Measurements from ENCODE around the gene ADARB2.
A peak's percentile ranks its signal among the peaks of the same experiment; 100 is the strongest.

Gene ADARB2

DNA sequence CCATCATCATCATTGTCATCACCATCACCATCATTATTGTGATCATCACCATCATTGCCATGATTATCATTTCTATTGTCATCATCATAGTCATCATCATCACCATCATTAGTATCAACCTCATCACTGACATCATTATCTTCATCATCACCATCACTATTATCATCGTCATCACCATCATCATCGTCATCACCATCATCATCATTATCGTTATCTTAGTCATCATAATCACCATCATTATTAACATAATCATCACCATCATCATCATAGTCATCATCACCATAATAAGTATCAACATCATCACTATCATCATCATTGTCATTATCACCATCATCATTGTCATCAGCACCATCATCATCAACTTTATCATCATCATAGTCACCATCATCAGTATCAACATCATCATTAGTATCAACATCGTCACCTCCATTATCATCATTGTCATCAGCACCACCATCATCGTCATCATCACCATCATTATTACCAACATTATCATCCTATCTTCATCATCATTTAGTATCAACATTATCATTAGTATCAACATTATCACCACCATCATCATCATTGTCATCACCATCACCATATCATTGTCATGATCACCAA, 241.3 kb downstream of the ADARB2 start:
- no peak for DNase-seq
- ATAC-seq: no peak

GRCh38 chr10:1492641-1493040, 244.7 kb downstream of the ADARB2 start:
- ATAC-seq (no peak), DNase-seq (no peak)

- no peak for ATAC-seq
- no peak for DNase-seq
Observed at GRCh38 chr10:1491901-1492300, 245.4 kb downstream of the ADARB2 start.

DNA sequence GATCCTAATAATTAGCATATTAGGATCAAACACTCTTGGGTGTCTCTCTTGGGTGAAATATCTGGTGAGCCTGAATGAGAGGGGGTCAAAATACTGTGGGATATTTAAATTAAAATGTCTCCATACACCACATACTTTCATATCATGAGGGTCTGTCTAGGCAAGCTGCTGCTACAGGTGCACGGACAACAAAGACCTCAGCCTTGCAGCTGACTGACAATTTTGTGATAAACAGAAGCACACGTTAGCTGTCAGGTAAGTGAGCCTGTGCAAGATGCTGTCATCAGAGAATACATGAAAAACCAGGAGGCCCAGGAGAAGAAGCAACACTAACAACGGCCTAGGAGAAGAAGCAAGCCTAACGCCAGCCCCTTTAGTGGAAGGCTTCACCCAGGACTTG, 247.5 kb downstream of the ADARB2 start:
- ATAC-seq (no peak), DNase-seq (no peak)

- ATAC-seq (peak; percentile 19), DNase-seq (peak; percentile 19)
Observed at GRCh38 chr10:1488970-1489548, 248.3 kb downstream of the ADARB2 start.

DNA sequence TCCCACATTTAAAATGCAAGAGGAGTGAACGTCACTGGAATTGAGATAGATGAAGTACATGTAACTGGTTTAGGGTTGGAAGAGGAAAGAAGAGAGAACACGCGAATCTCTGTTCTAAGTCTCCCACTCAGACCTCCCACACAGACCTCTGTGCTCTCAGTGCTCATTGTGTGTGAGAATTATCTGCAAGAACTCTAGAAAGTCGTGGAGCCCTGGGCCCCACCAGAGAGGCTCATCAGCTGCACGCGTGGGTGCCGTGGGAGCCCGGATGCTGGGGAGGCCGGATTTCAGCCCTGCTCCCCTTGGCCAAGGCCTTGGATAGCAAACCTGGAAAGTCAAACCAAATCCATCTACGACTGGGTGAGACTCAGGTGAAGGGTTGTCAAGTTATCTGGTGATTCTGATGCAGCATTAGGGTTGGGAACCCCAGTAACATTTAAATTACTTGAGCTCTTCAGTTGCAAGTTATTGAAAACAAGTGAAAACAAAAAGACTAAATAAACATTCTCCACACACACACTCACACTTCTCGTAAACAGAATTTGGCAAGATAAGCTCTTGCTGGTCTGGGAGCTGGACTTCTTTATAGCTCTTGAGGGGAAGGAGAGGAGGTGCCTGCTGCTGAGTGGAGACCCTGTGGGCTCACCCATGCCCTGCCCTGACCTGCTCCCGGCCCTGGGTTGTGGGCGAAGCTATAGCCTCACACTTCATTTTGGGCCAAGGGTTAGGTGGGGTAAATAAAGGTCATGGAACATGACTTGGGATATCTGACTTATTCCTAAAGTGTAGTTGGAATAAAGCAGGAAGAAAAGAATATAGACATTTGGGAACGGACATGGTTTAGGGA, 250.3 kb downstream of the ADARB2 start:
- DNase-seq (no peak), ATAC-seq (no peak)

DNA sequence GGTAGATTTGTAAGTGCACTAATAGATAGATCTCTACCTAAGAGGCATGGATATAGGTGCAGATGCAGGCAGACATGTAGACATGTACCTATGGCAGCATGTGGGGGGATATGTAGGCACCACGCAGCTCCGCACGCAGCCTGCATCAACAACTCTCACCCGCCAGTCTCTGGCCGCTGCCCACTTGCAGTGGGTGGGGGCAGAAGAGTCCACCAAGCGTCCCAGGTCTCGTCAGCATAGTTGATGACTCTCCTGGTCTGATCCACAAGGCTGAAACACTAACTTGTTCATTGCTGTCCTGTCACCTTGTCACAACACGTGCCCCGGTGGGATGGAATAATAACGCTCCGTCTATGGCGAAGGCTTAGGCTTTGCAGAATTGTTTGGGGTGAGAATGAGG, 252.0 kb downstream of the ADARB2 start:
- ATAC-seq (no peak), DNase-seq (no peak)

DNA sequence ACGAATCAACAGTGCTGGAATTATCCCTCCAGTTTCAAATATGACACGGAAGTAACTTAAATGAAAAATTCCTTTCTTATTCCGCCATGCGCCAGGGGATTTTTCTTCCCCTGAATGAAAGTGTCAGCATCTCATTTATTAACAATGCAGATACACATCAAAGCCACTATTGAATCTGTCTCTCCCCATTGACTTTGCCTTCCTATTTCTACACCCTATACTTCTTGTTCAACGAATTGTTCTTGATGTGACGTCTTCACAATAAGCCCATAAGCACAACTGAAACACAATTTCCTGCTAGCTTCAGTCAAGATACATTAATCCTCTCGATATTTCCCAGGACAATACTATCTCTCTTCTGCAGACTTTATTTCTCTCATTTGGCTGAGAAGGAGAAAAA, 253.5 kb downstream of the ADARB2 start:
- DNase-seq (no peak), ATAC-seq (no peak)

GRCh38 chr10:1483246-1483645, 254.1 kb downstream of the ADARB2 start:
- DNase-seq: no peak
- ATAC-seq: no peak

DNA sequence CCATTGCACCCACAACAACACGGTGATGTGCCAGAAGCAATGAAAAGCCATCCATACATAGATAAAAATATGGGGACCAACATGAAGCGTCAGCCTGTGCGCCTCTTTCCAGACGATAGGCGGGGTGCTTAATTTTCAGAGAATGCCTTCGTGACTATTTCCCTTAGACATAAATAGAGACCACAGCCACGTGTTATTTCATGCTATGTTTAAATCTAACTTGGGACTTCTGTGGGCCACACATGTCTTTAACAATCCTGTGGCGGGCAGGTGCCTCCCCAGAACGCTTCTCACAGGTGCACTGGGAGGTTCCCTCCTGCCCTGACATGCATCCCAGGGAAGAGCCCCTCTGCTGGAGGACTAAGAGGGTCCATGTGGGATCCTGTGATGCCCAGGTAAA, 259.7 kb downstream of the ADARB2 start:
- ATAC-seq (no peak), DNase-seq (no peak)

DNA sequence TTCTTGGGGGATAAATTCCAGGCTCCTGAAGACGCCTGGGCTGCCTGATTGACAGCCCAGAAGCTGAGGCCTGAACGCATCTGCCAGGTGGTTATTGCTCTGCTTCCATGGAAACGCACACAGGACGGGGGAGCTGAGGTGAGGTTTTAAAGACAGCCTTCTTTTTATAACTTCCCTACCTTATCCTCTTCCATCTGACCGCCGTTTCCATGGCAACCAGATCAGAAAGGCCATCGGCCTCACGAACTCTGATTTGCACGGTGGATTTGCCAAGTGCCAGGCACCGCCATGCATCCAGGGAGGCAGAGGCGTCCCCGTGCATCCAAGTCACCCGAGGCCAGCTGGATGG, 260.9 kb downstream of the ADARB2 start:
- ATAC-seq (no peak), DNase-seq (no peak)

DNA sequence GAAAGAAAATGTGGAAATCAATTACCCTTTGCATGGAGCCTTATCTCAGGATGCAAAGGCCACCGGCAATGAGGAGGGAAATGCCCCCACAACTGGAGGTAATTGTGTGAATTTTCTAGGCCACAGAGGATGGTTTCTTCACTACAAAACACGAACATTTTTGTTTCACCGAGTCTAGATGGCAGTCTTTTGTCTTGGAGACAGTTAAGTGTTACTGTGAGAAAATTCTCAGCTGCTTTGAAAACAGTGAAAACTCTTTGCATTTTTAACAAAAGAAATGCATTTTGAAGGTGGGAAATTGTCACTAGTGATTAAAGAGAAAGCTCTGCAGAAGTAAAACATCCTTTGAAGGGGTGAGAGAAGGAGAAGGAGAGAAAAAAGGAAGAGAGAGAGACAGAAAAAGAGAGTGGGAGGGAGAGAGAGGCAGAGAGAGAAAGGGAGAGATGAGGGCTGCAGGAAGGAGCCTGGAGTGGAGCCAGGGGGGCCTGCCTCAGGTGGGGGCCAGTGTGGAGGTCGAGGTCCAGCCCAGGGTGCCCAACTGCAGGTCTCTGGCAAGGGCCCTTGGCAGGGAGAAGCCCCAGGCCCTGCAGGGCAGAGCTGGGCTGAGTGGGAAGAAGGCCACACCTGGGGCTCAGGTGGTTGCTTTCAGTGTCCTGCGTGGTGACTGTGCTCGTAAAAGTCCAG, 261.4 kb downstream of the ADARB2 start:
- ATAC-seq (no peak), DNase-seq (no peak)

- ATAC-seq (no peak), DNase-seq (no peak)
Observed at GRCh38 chr10:1475098-1475591, 262.2 kb downstream of the ADARB2 start.

DNA sequence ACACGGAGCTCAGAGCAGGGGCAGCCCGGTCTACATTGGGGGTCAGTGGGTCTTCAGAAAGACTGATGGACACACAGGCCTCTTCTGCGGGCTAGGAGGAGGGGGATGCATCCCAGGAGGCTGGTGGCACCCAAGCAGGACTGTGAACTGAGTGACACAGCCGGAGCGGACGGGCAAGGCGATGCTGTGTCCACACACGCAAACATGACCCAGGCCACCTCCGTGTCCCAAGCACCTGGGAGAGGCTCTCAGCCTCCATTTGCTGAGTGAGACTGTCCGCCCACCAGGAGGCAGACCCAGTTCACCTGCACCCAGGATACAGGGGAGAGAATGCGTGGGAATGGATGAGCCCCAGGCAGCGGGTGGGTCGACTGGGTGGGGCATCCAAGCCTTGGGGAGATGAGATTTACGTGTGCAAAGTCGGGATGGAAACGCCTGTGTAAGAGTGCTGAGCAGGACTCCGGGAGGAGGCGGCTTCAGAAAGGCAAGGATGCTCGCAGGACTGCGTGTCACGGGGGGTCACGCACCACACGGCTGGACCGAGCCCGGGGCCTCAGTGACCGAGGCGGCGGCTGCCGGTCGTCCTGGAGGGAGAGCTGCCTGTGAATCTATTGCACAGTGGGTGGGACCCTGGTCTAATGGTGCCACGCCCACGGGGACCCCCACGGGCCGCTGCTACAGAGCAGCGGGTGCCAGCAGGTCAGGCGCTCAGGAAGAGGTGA, 262.8 kb downstream of the ADARB2 start:
- DNase-seq (no peak), ATAC-seq (no peak)

- no peak for DNase-seq
- ATAC-seq: no peak
Observed at GRCh38 chr10:1473874-1474273, 263.5 kb downstream of the ADARB2 start.

GRCh38 chr10:1472178-1472958, 265.0 kb downstream of the ADARB2 start:
- ATAC-seq: no peak
- no peak for DNase-seq

DNA sequence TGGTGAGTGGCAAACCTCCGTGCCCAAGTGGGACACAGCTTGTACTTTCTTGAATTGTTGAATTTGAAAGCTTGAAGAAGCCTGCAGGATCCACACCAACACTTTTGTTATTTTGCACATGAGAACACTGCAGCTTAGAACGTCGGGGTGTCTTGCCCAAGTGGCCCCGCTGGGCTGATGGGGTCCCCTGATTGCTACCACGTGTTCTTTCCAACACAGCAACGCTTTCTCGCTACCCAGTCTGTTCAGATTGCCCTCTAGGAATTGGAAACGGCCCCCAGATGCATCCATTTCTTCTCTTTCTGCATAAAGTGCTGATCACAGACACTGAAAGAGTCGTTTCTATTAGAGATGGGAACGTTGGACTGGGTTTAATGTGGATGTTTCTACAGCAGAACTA, 268.5 kb downstream of the ADARB2 start:
- no peak for ATAC-seq
- no peak for DNase-seq

GRCh38 chr10:1467334-1468076, 269.8 kb downstream of the ADARB2 start:
- ATAC-seq: no peak
- no peak for DNase-seq

DNA sequence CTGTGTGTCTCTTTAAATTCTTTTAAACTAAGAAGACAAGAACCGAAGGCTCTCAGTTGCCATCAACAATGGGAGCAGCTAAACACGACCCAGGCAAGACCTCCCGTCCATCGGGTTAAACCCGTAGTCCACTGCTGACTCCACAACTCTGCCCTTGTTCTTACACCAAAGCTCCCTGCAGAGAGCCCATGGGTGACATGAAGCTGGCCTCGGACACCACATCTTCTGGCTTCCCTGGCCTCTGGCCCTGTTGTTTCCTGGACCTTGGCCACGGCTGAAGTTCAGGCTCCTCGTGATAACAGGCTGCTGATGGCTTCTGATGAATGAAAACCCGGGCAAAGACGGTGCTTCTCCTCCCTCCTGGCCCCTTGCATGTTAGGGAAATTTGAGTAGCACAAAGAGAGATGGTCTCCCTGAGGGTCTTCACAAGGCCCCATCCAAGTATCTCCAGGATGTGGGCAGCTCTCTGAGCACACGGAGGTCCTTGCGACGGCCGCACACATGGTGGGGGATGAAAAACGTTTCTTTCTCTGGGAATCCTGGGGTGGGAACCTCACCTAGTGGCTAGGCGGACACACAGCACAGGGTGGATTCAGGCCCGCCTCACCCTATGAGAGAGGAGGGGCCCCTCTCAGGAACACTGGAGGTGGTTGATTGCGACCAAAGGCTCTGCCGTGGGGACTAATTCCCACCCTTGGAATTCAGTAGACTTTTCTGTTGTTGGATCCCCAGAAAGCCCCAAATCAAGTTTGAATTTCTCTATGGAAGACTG, 271.1 kb downstream of the ADARB2 start:
- DNase-seq: no peak
- ATAC-seq: no peak

DNA sequence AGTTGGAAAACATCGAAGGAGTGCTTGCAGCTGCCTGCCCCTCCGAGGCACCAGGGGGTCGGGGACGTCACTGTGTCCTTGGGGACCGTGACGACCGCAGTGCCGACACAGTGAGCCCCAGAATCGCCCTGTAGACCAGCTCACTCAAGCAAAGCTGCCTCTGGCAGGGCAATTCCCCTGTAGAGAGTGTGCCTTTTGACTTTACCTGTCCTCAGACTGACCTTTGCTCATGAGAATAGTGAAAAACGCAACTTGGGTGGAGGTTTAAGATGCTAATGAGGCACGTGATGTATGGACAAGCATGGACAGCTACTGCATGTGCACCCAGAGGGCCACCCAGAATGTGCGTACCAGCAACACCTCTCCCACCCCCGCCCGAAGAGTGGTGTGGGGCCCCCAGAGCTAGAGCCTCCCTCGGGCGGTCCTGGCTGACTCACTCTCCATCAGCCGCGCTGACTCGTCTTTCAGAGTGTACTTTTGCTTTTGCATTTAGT, 271.9 kb downstream of the ADARB2 start:
- peak; percentile 57 for ATAC-seq
- peak; percentile 15 for DNase-seq
